Stomach (tissue), 9 donors: ENCODE data around the gene EOGT. TPM values are rescaled to one million over a fixed set of nuclear protein-coding genes. Genes with fewer than 3 reads are reported as not detected.
A peak's percentile ranks its signal among the peaks of the same experiment; 100 is the strongest.

Source experiments
- DNase-seq, 2 donors: peaks; one replicate each; pipeline versions ENCODE4 v3.0.0 to v3.0.0-alpha.2; 2013 to 2019
- H3K27ac ChIP-seq, 5 donors: fragments of 200-600 bp in 4 of 5; sonication (generic) in 4 of 5; one replicate each; pipeline ENCODE4 v1.5.1; 2013 to 2019; ENCODE audit warnings: mild to moderate bottlenecking in 1 of 5, moderate library complexity in 1 of 5
- H3K27me3 ChIP-seq, 3 donors: fragments of 200-600 bp; sonication (generic); one replicate each; pipeline ENCODE4 v1.5.1; 2017 to 2019; ENCODE audit warnings: mixed run types in 1 of 3
- H3K36me3 ChIP-seq, 4 donors: fragments of 200-600 bp; sonication (generic); 1 replicate in 3 of 4; 2 replicates in 1 of 4; pipeline ENCODE4 v1.5.1; 2016 to 2019
- H3K4me1 ChIP-seq, 4 donors: fragments of 200-600 bp; sonication (generic); one replicate each; pipeline ENCODE4 v1.5.1; 2016 to 2019
- H3K4me3 ChIP-seq, 4 donors: fragments of 200-600 bp; sonication (generic) in 3 of 4; one replicate each; pipeline ENCODE4 v1.5.1; 2016 to 2019; ENCODE audit warnings: mild to moderate bottlenecking in 1 of 4
- H3K9me3 ChIP-seq, 4 donors: fragments of 200-600 bp; sonication (generic); one replicate each; pipeline ENCODE4 v1.5.1; 2016 to 2019
- EP300 ChIP-seq: sonication (generic); formaldehyde crosslinking; IDR thresholded peaks from one replicate; pipeline ENCODE4 v1.6.1; 2017; ENCODE audit warnings: antibody characterized with exemption
- POLR2A ChIP-seq, 4 donors: fragments of 450-650 bp; IDR thresholded peaks; one replicate each; pipeline ENCODE4 v1.6.1; 2016; ENCODE audit warnings: antibody characterized with exemption in 4 of 4, control low read depth in 2 of 4, mild to moderate bottlenecking in 1 of 4, moderate library complexity in 1 of 4
- POLR2AphosphoS5 ChIP-seq, 3 donors: sonication (generic); formaldehyde crosslinking; IDR thresholded peaks; one replicate each; pipeline ENCODE4 v1.6.1; 2016; ENCODE audit warnings: antibody characterized with exemption in 3 of 3
- WGBS, 5 donors: extraction: QIAGEN DNeasy Blood & Tissue Kit in 3 of 5; methylation state at CpG; one replicate each; pipeline versions ENCODE4 v1.1.5 to v1.1.7; 2013 to 2018; 5-methylcytosine and 5-hydroxymethylcytosine counted together
- intact Hi-C: fragments of 100-400 bp; cut with DNase I; formaldehyde crosslinking; loops from one replicate; pipeline ENCODE4 v1.15.1; 2023; ENCODE audit warnings: low total_unique reads
- polyA plus RNA-seq, 3 donors: library from polyadenylated mRNA; stranded (reverse); fragments of 200-250 nt; gene quantifications; one replicate each; pipeline ENCODE4 v1.2.3, GENCODE V29; 2013
- total RNA-seq, 5 donors: library from RNA; depleted of rRNA; stranded (reverse); fragments of >200 nt; gene quantifications; one replicate each; pipeline versions ENCODE4 v1.1.0 to v1.2.3, GENCODE V29; 2014 to 2016
- TF ChIP-seq, protein P1 (sequence below), 7 experiments: fragments of 450-650 bp in 4 of 7; fragments of 200-600 bp in 3 of 7; sonication (generic) in 3 of 7; IDR thresholded peaks; one replicate each; pipeline ENCODE4 v1.5.1; 2016 to 2019; ENCODE audit warnings: antibody characterized with exemption in 7 of 7, control low read depth in 2 of 7, mild to moderate bottlenecking in 1 of 7
- donor health status: healthy with polysubstance abuse.
- donor health status: Bipolar disorder and iron deficiency.
- donor health status: healthy.

The EOGT gene
- total and polyA plus RNA-seq, 8 donors: 4.6 to 80.5 (median 19.2) TPM

DNA sequence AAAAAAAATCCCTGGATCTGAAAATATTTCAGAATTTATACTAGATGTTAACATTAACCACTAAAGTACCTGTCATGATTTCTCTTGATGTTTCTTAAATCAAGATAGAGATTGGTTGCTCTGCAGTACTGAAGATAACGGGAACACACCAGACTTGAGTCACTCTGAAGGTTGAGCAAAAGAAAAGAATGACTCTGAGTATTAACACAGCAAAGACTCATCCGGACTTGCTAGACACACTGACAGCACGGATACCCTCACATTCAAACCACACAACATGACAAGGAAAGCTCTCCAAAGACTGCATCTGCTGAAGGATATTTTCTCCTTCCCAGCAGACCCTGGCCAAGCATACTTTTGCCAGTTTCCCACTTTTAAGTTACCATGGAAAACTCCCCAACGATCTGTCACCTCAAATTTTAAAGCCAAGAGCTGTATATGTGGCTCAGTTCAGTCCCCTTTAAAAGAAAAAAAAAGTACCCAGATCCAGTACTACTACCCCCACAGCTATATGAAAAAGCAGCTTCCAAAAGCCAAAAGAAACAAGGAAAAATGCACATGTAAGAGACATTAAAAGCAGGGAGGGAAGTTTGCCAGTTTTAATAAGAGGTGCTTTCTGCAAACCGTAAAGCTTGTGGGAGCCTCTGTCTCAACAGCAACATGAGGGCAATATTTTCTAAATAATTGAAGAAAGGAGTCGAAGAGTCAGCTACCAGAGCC lies 8.3 kb downstream of the EOGT start:
- DNase-seq: peak in 1 of 2 donors; percentile 21
- intact Hi-C loops: no loop called here
- no peak for TF ChIP-seq POLR2A (IDR thresholded peaks at IDR 0.05)
- no peak for TF ChIP-seq EP300
- no peak for TF ChIP-seq POLR2AphosphoS5 (IDR thresholded peaks at IDR 0.05)
- TF ChIP-seq, protein P1, sequence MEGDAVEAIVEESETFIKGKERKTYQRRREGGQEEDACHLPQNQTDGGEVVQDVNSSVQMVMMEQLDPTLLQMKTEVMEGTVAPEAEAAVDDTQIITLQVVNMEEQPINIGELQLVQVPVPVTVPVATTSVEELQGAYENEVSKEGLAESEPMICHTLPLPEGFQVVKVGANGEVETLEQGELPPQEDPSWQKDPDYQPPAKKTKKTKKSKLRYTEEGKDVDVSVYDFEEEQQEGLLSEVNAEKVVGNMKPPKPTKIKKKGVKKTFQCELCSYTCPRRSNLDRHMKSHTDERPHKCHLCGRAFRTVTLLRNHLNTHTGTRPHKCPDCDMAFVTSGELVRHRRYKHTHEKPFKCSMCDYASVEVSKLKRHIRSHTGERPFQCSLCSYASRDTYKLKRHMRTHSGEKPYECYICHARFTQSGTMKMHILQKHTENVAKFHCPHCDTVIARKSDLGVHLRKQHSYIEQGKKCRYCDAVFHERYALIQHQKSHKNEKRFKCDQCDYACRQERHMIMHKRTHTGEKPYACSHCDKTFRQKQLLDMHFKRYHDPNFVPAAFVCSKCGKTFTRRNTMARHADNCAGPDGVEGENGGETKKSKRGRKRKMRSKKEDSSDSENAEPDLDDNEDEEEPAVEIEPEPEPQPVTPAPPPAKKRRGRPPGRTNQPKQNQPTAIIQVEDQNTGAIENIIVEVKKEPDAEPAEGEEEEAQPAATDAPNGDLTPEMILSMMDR (IDR thresholded peaks at IDR 0.05): no peak
- peaks cover 0 to 6% (median 2%) of the 10 kb centered on the region in 4 donors for H3K4me1 ChIP-seq
- H3K27me3 ChIP-seq: no peaks in the 10 kb centered on the region
- H3K4me3 ChIP-seq: no peak overlapping the region
- 85 to 90% (median 89%) methylated on average over 6 of the region's 6 CpGs for WGBS, 5 donors
- no peaks in the 10 kb centered on the region for H3K9me3 ChIP-seq
- H3K27ac ChIP-seq: peak overlapping the region in 1 of 5 donors; percentile 15
- H3K36me3 ChIP-seq: peaks cover 48 to 92% (median 89%) of the 10 kb centered on the region in 4 donors

DNA sequence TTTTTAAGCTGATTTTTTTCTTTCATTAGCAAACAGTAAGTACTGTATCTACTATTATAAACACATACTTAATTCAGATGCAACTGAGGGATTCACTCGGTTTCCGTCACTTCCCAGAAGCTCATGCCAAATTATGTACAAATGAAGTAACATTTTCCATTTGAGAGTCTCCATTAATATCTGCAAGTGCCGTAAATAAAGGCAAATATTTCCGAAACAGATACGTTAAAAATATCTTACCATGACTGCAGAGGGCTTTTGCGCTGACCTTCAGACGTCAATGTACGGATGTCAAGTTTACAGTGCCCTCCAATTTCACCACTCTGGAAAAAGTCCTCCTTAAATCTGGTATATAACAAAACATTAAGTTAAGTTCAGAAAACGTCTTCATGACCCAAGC lies 9.3 kb downstream of the EOGT start:
- no peak for TF ChIP-seq POLR2A (IDR thresholded peaks at IDR 0.05)
- TF ChIP-seq POLR2AphosphoS5 (IDR thresholded peaks at IDR 0.05): no peak
- TF ChIP-seq, protein P1 (IDR thresholded peaks at IDR 0.05): no peak
- Histone ChIP-seq H3K9me3 (no peaks in the 10 kb centered on the region), H3K27ac (no peak overlapping the region), H3K4me1 (peaks cover 0 to 6% (median 0%) of the 10 kb centered on the region in 4 donors), H3K4me3 (no peak overlapping the region), H3K36me3 (peaks cover 48 to 98% (median 96%) of the 10 kb centered on the region in 4 donors), H3K27me3 (no peaks in the 10 kb centered on the region)
- intact Hi-C loops: no loop called here
- WGBS, 5 donors: 80 to 94% (median 91%) methylated on average over 9 of the region's 9 CpGs
- no peak for DNase-seq

DNA sequence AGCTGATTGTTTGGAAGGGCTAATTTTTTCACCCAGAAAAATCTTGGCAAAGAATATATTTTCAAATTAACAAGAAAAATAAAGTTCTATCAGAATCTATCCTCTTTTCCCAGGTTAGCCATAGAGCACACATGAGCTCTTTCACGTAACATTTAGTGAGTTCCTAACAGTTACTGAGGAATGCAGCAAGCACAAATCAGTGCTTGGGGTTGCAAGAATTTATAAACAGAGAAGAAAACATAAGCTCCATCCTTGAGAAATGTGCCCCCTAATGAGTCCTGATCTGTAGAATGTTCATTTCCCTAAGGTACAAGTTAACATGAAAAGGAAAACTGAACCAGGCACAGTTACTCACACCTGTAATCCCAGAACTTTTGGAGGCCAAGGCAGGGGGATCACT lies 13.9 kb downstream of the EOGT start:
- 76 to 91% (median 85%) methylated on average over 1 of the region's 1 CpG for WGBS, 5 donors
- TF ChIP-seq EP300 (no peak), POLR2A (IDR thresholded peaks at IDR 0.05) (no peak), POLR2AphosphoS5 (IDR thresholded peaks at IDR 0.05) (no peak)
- TF ChIP-seq, protein P1 (IDR thresholded peaks at IDR 0.05): no peak
- DNase-seq: no peak
- H3K36me3 ChIP-seq: peaks cover 59 to 93% (median 91%) of the 10 kb centered on the region in 4 donors
- no peak overlapping the region for H3K4me3 ChIP-seq
- no peaks in the 10 kb centered on the region for H3K9me3 ChIP-seq
- H3K27me3 ChIP-seq: no peaks in the 10 kb centered on the region
- no peak overlapping the region for H3K27ac ChIP-seq
- H3K4me1 ChIP-seq: peaks cover 0 to 6% (median 0%) of the 10 kb centered on the region in 4 donors
- intact Hi-C loops: no loop called here

DNA sequence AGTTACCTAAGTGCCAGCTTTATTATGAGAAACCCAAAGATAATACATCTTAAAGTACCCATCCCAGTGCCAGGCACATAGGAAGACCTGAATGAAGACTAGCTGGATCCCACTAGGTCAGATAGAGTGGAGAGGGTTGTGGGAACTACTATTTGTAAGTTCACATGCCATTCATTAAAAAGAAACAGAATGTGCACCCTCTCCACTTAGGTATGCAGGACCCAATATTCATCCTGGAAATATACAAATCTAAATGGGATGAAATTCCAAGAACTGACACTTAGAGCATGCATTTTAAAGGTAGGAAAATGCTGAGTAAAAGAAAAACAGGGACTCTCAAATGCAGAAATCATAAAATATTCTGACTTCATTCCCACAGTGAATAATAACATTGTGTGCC lies 14.3 kb downstream of the EOGT start:
- no peak for DNase-seq
- Histone ChIP-seq H3K4me1 (peaks cover 0 to 6% (median 0%) of the 10 kb centered on the region in 4 donors), H3K4me3 (no peak overlapping the region), H3K9me3 (no peaks in the 10 kb centered on the region), H3K27ac (no peak overlapping the region), H3K27me3 (no peaks in the 10 kb centered on the region), H3K36me3 (peaks cover 56 to 93% (median 91%) of the 10 kb centered on the region in 4 donors)
- intact Hi-C loops: no loop called here
- no peak for TF ChIP-seq EP300
- no peak for TF ChIP-seq POLR2A (IDR thresholded peaks at IDR 0.05)
- TF ChIP-seq, protein P1 (IDR thresholded peaks at IDR 0.05): no peak
- TF ChIP-seq POLR2AphosphoS5 (IDR thresholded peaks at IDR 0.05): no peak
